Measurements from ENCODE around the gene SLC10A2. TPM values are rescaled to one million over a fixed set of nuclear protein-coding genes. Genes with fewer than 3 reads are reported as not detected.

The SLC10A2 gene
- total RNA-seq (2014; rRNA removed; shearing (Covaris generic)), result not detected in 2 replicates

GRCh38 chr13:103066079-103066780 lies at the start of gene SLC10A2:
Gene SLC10A2 (minus strand): TSS chr13:103066417. CDS start chr13:103066249, 168 bp downstream.

Other genes starting within 250 kb of the SLC10A2 start
- gene ERCC5, start 220.4 kb downstream of the SLC10A2 start, total RNA-seq (2014; rRNA removed; shearing (Covaris generic)), result 34.6 and 59.8 TPM in 2 replicates

Data from A375 (cell line).